ENCODE results near the gene SYNPO. TPM values are rescaled to one million over a fixed set of nuclear protein-coding genes. Genes with fewer than 3 reads are reported as not detected.

SYNPO gene
- total and polyA plus RNA-seq, 2 donors = 6.8 to 47.2 TPM

- H3K4me3 ChIP-seq (ENCODE audit: low read depth, low read length) = peak overlapping the region; percentile 43
- no peaks in the 10 kb centered on the region for H3K36me3 ChIP-seq (ENCODE audit: insufficient read depth)
- 5% methylated on average over 51 of the region's 51 CpGs for WGBS
- no peaks in the 10 kb centered on the region for H3K4me1 ChIP-seq (ENCODE audit: insufficient read depth)
- no peak overlapping the region for H3K27ac ChIP-seq (ENCODE audit: low read depth)
- no peak for DNase-seq (ENCODE audit: extremely low spot score)
Measured at GRCh38 chr5:150671509-150672236, 31.2 kb downstream of the SYNPO start.

GRCh38 chr5:150672237-150672883 lies 31.9 kb downstream of the SYNPO start:
- H3K4me1 ChIP-seq (ENCODE audit: insufficient read depth) = no peaks in the 10 kb centered on the region
- DNase-seq (ENCODE audit: extremely low spot score) = no peak
- 4% methylated on average over 38 of the region's 38 CpGs for WGBS

GRCh38 chr5:150672884-150673275 lies 32.4 kb downstream of the SYNPO start:
- Histone ChIP-seq H3K27ac (ENCODE audit: low read depth) (no peak overlapping the region), H3K4me3 (ENCODE audit: low read depth, low read length) (no peak overlapping the region), H3K4me1 (ENCODE audit: insufficient read depth) (no peaks in the 10 kb centered on the region), H3K36me3 (ENCODE audit: insufficient read depth) (no peaks in the 10 kb centered on the region)
- WGBS = 79% methylated on average over 7 of the region's 7 CpGs
- DNase-seq (ENCODE audit: extremely low spot score) = no peak

More at GRCh38 chr5:150672237-150672883, 31.9 kb downstream of the SYNPO start:
- Histone ChIP-seq H3K27ac (ENCODE audit: low read depth) (no peak overlapping the region), H3K36me3 (ENCODE audit: insufficient read depth) (no peaks in the 10 kb centered on the region), H3K4me3 (ENCODE audit: low read depth, low read length) (peak overlapping the region; percentile 43)

GRCh38 chr5:150674341-150674821 lies 33.9 kb downstream of the SYNPO start:
- H3K4me3 ChIP-seq (ENCODE audit: low read depth, low read length) = no peak overlapping the region
- 55% methylated on average over 4 of the region's 4 CpGs for WGBS
- H3K27ac ChIP-seq (ENCODE audit: low read depth) = peak overlapping the region; percentile 56
- DNase-seq (ENCODE audit: extremely low spot score) = no peak
- no peaks in the 10 kb centered on the region for H3K36me3 ChIP-seq (ENCODE audit: insufficient read depth)
- no peaks in the 10 kb centered on the region for H3K4me1 ChIP-seq (ENCODE audit: insufficient read depth)

GRCh38 chr5:150675069-150675468 lies 34.6 kb downstream of the SYNPO start:
- WGBS = 89% methylated on average over 6 of the region's 6 CpGs
- H3K4me1 ChIP-seq (ENCODE audit: insufficient read depth) = no peaks in the 10 kb centered on the region
- H3K36me3 ChIP-seq (ENCODE audit: insufficient read depth) = no peaks in the 10 kb centered on the region
- no peak for DNase-seq (ENCODE audit: extremely low spot score)
- no peak overlapping the region for H3K27ac ChIP-seq (ENCODE audit: low read depth)
- H3K4me3 ChIP-seq (ENCODE audit: low read depth, low read length) = no peak overlapping the region

- Histone ChIP-seq H3K36me3 (ENCODE audit: insufficient read depth) (no peaks in the 10 kb centered on the region), H3K27ac (ENCODE audit: low read depth) (no peak overlapping the region), H3K4me1 (ENCODE audit: insufficient read depth) (no peaks in the 10 kb centered on the region), H3K4me3 (ENCODE audit: low read depth, low read length) (no peak overlapping the region)
- 95% methylated on average over 9 of the region's 9 CpGs for WGBS
- no peak for DNase-seq (ENCODE audit: extremely low spot score)
Measured at GRCh38 chr5:150676578-150676977, 36.1 kb downstream of the SYNPO start.

- Histone ChIP-seq H3K36me3 (ENCODE audit: insufficient read depth) (peaks cover 9% of the 10 kb centered on the region), H3K27ac (ENCODE audit: low read depth) (no peak overlapping the region), H3K4me3 (ENCODE audit: low read depth, low read length) (no peak overlapping the region), H3K4me1 (ENCODE audit: insufficient read depth) (no peaks in the 10 kb centered on the region)
- no peak for DNase-seq (ENCODE audit: extremely low spot score)
- 79% methylated on average over 1 of the region's 1 CpG for WGBS
Measured at GRCh38 chr5:150689120-150689519, 48.7 kb downstream of the SYNPO start.

GRCh38 chr5:150690760-150691159 lies 50.3 kb downstream of the SYNPO start:
- Histone ChIP-seq H3K4me1 (ENCODE audit: insufficient read depth) (no peaks in the 10 kb centered on the region), H3K4me3 (ENCODE audit: low read depth, low read length) (no peak overlapping the region), H3K27ac (ENCODE audit: low read depth) (no peak overlapping the region), H3K36me3 (ENCODE audit: insufficient read depth) (peaks cover 9% of the 10 kb centered on the region)
- DNase-seq (ENCODE audit: extremely low spot score) = no peak
- 70% methylated on average over 6 of the region's 6 CpGs for WGBS

GRCh38 chr5:150692276-150692675 lies 51.8 kb downstream of the SYNPO start:
- H3K4me1 ChIP-seq (ENCODE audit: insufficient read depth) = no peaks in the 10 kb centered on the region
- DNase-seq (ENCODE audit: extremely low spot score) = no peak
- WGBS = 87% methylated on average over 3 of the region's 3 CpGs

GRCh38 chr5:150694612-150695011 lies 54.2 kb downstream of the SYNPO start:
- no peak overlapping the region for H3K27ac ChIP-seq (ENCODE audit: low read depth)
- no peak overlapping the region for H3K4me3 ChIP-seq (ENCODE audit: low read depth, low read length)
- WGBS = 74% methylated on average over 3 of the region's 3 CpGs
- peaks cover 14% of the 10 kb centered on the region for H3K36me3 ChIP-seq (ENCODE audit: insufficient read depth)
- no peak for DNase-seq (ENCODE audit: extremely low spot score)
- peaks cover 1% of the 10 kb centered on the region for H3K4me1 ChIP-seq (ENCODE audit: insufficient read depth)

More at GRCh38 chr5:150692276-150692675, 51.8 kb downstream of the SYNPO start:
- Histone ChIP-seq H3K36me3 (ENCODE audit: insufficient read depth) (peaks cover 9% of the 10 kb centered on the region), H3K27ac (ENCODE audit: low read depth) (no peak overlapping the region), H3K4me3 (ENCODE audit: low read depth, low read length) (no peak overlapping the region)

GRCh38 chr5:150700246-150700593 lies 59.8 kb downstream of the SYNPO start:
- DNase-seq (ENCODE audit: extremely low spot score) = no peak
- Histone ChIP-seq H3K4me1 (ENCODE audit: insufficient read depth) (peaks cover 1% of the 10 kb centered on the region), H3K36me3 (ENCODE audit: insufficient read depth) (peaks cover 5% of the 10 kb centered on the region), H3K4me3 (ENCODE audit: low read depth, low read length) (peak overlapping the region; percentile 95), H3K27ac (ENCODE audit: low read depth) (peak overlapping the region; percentile 98)
- 2% methylated on average over 15 of the region's 15 CpGs for WGBS

GRCh38 chr5:150700594-150701377 lies 60.3 kb downstream of the SYNPO start, which contains the start of gene RBM22:
Gene RBM22, minus strand, starts transcription at chr5:150701062. Its CDS starts 77 bp downstream, at chr5:150700985.
- peak; percentile 84 for DNase-seq (ENCODE audit: extremely low spot score)
- peak within 1 kb of the TSS; percentile 98 for H3K27ac ChIP-seq (ENCODE audit: low read depth)
- WGBS = under 1% methylated on average over 59 of the region's 59 CpGs
- H3K4me3 ChIP-seq (ENCODE audit: low read depth, low read length) = peak within 1 kb of the TSS; percentile 95
- peaks cover 1% of the 10 kb centered on the region for H3K4me1 ChIP-seq (ENCODE audit: insufficient read depth)
- H3K36me3 ChIP-seq (ENCODE audit: insufficient read depth) = peaks cover 5% of the 10 kb centered on the region

- no peak for DNase-seq (ENCODE audit: extremely low spot score)
- Histone ChIP-seq H3K36me3 (ENCODE audit: insufficient read depth) (no peaks in the 10 kb centered on the region), H3K4me3 (ENCODE audit: low read depth, low read length) (no peak overlapping the region), H3K4me1 (ENCODE audit: insufficient read depth) (peaks cover 1% of the 10 kb centered on the region), H3K27ac (ENCODE audit: low read depth) (no peak overlapping the region)
- 75% methylated on average over 3 of the region's 3 CpGs for WGBS
Measured at GRCh38 chr5:150703762-150704161, 63.3 kb downstream of the SYNPO start.

Measured in urinary bladder (tissue), 4 donors.